Dermis blood vessel endothelial cell (primary cell): Measurements from ENCODE around the gene NPHP1. TPM values are rescaled to one million over a fixed set of nuclear protein-coding genes. Genes with fewer than 3 reads are reported as not detected.
"Not testable (repeated sequence)": the region's sequence is repeated elsewhere in the genome, so short reads cannot be mapped to it uniquely, and the experiment has no call there.

ENCODE experiments used
- DNase-seq: peaks from one replicate; pipeline ENCODE4 v3.0.0; 2010
- total RNA-seq: library from RNA; depleted of rRNA; stranded (reverse); fragments of >200 nt; gene quantifications from 2 replicates; pipeline ENCODE4 v1.2.3, GENCODE V29; 2014

Gene NPHP1
- total RNA-seq, 1 donor from 2014 or later = 2.9 TPM

DNA sequence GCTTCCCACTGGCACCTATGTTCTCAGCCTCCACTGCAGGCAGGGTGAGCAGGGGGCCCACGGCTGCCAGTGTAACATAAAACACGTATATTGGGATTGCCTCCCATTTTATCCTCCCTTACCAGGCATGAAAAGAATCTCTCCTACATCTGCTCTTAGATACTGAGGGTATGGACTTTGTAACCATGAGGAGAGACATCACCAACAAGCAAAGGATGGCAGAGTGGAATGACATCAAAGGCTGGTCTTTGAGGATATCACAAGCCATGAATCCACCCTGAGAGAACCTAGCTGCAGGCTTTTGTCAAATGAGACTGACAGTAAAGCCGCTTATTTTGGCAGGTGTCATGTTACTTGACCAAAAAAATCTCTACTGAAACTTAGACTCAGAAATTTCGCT is 7.4 kb downstream of the NPHP1 start:
- no peak for DNase-seq

- DNase-seq = not testable (repeated sequence)
These were observed 14.6 kb downstream of the NPHP1 start for GRCh38 chr2:110190169-110190568.

- no peak for DNase-seq
These were observed 22.4 kb downstream of the NPHP1 start for GRCh38 chr2:110182449-110182848.

DNA sequence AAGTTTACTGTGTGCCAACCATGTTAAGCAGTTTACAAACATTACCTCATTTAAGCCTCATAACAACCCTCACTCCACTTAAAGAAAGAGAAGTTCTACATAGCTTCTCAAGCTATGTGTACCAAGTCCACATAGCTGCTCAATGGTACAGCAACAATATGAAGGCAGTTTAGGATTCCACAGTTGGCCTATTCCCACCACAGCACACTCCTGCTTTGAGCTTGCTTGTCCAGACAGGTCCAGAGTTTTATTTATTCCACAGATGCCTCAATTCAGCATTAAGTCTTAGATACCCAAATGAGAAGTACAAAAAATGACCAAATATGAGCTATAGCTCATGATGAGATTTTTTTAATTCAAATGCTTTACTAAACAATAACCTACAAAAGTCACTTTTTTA is 24.8 kb downstream of the NPHP1 start:
- no peak for DNase-seq

DNA sequence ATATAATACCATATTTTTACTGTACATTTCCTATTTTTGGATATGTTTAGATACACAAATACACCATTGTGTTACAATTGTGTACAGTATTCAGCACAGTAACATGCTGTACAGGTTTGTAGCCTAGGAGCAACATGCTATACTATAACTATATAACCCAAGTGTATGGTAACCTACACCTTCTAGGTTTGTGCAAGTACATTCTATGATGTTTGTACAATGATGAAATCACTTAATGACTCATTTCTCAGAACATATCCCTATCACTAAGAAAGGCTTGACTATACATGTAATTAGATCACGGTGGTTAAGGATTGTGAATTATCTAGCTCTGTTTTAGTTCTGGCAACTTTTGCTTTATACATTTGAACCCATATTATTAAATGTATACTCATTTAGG is 31.3 kb downstream of the NPHP1 start:
- DNase-seq = no peak

GRCh38 chr2:110172506-110172905 is 32.3 kb downstream of the NPHP1 start:
- no peak for DNase-seq

DNA sequence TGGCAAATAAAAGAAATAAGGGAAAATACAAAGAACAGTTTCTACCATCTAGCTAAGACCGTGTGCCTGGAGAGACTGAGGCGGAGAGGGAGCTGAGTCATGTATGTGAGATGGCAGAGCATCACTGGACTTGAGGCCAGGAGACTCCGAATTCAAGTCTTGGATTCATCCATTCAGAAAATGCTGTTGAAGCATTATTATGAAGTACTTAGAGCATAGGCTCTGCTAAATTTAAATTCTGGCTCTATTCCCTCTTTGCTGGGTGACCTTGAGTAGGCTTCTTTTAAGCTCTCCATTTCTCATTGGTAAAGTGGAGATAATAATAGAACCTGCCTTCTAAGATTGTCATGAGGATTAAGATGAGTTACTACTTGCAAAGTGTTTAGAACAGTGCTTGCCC is 34.7 kb downstream of the NPHP1 start:
- no peak for DNase-seq

DNA sequence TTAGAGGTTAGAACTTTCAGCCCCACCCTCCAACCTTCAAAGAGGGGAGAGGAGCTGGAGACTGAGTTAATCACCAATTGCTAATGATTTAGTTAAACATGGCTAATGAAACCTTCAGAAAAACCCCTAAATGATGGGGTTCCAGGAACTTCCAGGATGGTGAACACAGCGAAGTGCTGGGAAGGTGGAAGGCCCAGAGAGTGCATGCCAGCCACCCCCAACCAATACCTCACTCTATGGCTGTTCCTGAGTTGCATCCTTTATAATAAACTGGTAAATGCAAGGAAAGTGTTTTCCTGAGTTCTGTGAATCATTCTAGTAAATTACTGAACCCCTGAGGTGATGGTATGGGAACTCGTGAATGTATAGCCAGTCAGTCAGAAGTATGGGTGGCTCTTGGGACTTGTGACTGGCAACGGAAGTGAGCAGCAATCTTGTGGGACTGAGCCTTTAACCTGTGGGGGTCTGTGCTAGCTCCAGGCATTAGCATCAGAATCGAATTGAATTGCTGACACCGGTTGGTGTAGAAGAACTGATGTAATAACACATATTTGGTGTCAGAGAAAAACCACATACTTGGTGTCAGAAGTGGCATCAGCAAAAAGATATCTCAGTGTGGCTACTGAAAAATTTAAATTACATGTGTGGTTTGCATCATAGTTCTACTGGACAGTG is 37.4 kb downstream of the NPHP1 start:
- no peak for DNase-seq

DNA sequence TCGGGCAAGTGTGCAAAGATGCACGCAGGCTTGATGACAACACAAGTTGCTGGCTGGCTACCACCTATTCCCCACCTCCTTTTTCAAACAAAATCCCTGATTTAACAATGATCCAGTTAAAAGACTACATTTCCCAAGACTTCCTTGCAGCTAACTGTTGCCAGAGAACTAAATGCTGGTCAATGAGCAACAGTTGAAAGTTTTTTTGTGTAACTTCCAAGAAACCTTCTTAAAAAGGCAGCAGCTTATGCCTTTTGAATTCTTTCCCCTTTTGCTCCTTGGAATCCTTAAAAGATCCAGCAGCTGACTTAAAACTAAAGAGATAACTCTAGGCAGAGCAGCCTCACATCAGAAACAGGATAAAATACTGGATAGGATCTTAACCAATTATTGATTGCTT is 38.5 kb downstream of the NPHP1 start:
- DNase-seq = no peak

- DNase-seq = peak; percentile 86
These were observed 47.5 kb downstream of the NPHP1 start for GRCh38 chr2:110157153-110157793.

- DNase-seq = not testable (repeated sequence)
These were observed 50.0 kb downstream of the NPHP1 start for GRCh38 chr2:110154828-110155227.

DNA sequence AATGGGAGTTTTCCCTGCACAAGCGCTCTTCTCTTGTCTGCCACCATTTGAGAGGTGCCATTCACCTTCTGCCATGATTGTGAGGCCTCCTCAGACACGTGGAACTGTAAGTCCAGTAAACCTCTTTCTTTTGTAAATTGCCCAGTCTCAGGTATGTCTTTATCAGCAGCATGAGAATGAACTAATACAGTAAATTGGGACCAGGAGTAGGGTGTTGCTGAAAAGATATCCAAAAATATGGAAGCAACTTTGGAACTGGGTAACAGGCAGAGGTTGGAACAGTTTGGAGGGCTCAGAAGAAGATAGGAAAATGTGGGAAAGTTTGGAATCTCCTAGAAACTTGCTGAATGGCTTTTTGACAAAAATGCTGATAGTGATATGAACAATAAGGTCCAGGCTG is 50.6 kb downstream of the NPHP1 start:
- DNase-seq = not testable (repeated sequence)

- DNase-seq = no peak
These were observed 51.4 kb downstream of the NPHP1 start for GRCh38 chr2:110153416-110153815.

DNA sequence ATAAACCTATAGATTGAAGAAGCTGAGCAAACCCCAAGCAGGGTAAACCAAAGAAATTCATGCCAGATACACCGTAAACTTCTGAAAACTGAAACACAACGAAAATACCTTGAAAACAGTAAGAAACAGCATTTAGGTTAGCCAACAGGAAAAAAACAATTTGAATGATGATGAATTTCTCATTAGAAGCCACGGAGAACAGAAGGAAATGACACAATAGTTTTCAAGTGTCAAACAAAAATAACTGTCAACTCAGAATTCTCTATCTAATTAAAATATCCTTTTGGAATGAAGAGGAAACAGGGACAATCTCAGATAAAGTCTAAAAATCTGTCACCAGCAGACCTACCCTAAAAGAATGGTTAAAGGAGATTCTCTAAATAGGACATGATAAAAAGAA is 51.9 kb downstream of the NPHP1 start:
- peak; percentile 45 for DNase-seq

DNA sequence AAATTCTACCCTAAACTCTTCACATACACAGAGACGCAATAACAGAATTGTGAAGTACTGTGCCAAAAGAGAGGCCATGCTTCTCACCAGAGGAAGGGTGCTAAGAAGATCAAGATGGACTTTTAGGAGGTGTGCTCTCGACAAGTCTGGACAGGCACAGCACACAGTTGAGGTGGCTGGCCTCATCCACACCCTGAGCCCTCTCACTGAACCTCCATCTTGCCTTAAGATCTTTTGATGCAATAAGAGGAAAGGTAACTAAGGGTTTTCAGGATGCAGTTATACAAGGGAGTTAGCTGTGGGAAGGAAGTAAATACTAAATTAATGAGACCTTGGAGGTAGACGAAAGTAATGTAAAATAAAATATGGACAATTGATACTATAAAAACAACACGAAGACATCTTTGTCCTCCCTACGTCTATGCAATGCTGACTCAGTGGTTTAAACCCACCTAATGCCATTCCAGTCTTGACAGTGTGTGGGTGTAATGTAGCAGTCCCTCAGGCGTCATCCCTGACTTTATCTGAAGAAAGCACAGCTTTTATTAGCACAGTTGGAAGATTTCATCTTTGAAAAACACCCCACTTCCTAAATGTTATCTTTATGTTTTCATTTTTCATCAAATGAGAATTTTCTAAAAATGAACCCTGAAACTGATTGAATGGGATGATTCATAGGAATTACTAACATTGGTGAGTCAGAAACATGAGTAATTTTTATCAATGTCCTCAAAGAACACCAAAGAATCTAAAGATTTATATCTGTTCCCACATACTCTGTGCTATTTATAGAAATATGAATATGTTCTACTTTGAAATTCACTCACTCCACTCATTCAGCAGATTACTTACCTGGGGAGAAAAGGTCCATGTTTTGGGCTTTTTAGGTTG is 55.2 kb downstream of the NPHP1 start:
- DNase-seq = peak; percentile 83

- DNase-seq = no peak
These were observed 57.9 kb downstream of the NPHP1 start for GRCh38 chr2:110146945-110147332.

DNA sequence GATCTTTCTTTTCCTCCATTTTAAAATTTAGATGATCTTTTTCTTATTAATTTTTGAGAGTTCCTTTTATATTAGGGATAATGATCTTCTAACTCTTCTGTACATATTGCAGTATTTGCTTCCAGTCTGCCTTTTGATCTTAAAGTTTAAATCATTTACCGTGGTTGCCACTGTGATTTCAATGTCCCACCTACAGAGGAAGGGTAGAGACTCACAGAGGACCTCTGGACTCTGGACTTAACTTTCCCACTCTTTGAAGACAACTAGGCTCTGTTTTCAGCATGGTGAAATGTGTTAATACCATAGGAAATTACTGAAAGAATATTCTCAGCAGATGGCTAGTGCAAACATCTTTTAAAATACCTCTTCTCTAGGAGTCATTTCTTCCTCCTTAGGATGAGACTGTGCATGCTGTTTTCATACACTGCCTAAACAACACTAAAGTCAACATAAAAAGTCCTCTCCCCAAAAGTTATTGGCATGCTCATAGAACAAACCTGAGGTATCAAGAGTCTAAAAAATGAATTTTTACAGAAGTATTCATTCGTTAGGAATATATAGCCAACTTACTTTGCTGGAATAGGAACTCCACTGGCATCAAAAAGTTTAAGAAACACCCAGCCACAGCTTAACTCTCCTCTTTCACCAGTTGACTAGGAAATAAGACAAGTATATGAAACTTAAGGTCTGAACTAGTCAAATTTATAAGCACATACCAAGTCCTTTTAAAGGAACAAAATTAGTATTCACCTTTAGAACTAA is 58.4 kb downstream of the NPHP1 start:
- no peak for DNase-seq

DNA sequence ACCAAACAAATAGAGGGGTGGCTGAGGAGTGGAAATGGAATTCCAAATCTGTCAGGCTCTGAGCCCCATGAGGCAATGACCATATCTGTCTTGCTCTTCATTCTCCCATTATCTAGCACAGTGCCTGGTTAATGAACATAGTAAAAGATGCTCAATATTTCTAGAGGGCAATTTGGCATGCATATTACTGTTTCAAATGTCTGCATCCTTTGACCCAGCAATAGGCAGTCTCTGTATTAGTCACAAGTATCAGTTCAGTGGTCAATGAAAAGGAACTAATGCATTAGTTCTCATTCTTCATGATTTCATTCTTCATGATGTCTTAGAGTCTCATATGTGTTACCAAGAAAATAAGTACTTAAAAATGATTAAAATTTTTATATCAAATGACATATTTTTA is 60.8 kb downstream of the NPHP1 start:
- no peak for DNase-seq

- no peak for DNase-seq
These were observed 64.4 kb downstream of the NPHP1 start for GRCh38 chr2:110140401-110140800.

GRCh38 chr2:110134025-110134424 is 70.8 kb downstream of the NPHP1 start:
- no peak for DNase-seq

DNA sequence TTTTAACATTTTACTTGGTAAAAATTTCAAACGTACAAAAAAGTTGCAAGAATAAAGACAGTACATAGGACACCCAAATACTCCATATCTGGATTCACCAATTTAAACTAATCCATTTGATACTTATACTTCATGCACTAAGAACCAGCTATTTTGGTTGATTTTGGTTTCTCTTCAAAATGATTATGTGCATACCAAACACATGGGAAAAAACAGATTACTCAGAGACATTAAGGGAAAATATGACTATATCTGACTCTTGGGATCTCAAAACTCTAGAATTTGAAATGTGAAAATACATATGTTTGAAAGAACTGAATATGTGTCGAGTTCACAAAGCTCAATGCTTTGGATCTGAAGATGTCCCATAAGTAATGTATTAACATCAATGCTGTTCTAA is 73.6 kb downstream of the NPHP1 start:
- no peak for DNase-seq

- DNase-seq = no peak
These were observed 74.1 kb downstream of the NPHP1 start for GRCh38 chr2:110130757-110131156.

DNA sequence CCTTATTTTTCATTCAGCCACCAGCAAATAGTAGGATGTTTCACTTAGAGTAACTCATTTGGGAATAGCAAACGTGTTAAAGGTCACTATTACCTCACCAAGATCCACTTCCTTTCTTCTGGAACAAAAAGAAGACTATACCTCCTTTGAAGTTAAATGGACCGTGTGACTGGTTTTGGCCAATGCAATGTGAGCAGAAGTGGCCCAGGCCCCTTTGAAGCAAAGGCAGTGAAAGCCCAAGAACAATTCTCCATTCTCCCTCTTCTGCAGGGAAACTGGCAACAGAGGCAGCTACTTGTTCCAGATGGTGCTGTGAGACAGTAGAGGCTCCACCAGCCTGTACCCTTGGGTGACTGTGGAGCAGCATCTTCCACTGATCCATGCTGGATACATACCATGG is 77.9 kb downstream of the NPHP1 start:
- no peak for DNase-seq
